Ecto neural progenitor cell (in vitro differentiated cells): ENCODE measurements around the gene SPOP.

Experiments
- DNase-seq: peaks from one replicate; pipeline ENCODE4 v3.0.0-alpha.2; 2018; ENCODE audit warnings: low spot score

The SPOP gene

DNA sequence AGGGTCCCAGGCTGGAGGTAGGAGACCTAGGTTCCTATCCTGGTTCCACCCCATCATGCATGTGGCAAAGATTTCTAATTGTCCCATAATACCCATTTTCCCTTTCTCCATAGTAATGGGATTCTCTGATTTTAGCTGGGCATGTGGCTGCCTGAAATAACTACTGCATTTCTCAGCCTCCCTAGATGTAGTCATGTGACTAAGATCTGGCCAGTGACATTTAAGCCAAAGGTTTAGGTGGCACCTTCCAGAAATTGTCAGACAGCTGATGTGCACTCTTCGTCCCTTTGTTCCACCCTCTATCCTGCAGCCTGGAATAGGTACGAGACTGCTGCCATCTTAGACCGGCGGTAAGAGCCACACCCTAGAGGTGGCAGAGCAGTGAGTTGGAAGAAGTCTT lies 94.0 kb downstream of the SPOP start:
- DNase-seq, result no peak

DNA sequence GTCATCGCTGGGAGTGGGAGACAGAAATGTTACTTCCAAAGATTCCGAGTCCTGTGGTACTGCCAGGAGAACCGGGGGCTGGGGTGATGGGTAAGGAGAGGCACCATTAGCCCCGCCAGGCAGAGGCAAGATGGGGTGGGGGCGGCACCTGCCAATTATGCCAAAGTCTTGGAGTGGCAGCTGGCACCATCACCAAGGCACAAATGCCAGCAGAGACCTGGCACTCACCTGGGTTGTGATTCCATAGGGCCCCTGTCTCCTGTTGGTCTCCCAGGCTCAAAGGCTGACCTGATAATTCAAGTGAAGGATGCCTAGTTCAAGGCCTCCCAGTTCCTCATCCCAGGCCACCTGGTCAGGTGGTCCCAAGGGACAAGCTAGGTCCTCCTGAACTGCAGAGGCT lies 94.7 kb downstream of the SPOP start:
- no peak for DNase-seq

DNA sequence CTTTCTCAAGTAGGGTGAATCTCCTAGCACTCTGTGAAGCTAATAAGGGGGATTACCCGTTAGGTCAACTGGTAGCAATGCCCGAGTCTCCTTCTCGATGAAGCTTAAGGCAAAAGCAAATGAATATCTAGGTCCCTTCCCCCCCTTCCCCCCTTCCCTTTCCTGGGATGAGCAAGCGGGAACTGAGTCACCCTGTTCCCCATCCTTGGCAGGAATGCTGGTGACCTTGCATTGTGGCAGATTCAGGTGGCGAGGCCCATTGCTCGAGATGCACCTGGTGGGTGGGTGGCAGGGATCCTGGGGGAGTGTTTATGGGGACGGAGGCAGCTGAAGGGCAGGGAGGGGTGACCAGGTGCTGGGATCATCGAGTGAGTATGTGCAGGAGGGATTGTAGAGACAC lies 95.1 kb downstream of the SPOP start:
- no peak for DNase-seq

DNA sequence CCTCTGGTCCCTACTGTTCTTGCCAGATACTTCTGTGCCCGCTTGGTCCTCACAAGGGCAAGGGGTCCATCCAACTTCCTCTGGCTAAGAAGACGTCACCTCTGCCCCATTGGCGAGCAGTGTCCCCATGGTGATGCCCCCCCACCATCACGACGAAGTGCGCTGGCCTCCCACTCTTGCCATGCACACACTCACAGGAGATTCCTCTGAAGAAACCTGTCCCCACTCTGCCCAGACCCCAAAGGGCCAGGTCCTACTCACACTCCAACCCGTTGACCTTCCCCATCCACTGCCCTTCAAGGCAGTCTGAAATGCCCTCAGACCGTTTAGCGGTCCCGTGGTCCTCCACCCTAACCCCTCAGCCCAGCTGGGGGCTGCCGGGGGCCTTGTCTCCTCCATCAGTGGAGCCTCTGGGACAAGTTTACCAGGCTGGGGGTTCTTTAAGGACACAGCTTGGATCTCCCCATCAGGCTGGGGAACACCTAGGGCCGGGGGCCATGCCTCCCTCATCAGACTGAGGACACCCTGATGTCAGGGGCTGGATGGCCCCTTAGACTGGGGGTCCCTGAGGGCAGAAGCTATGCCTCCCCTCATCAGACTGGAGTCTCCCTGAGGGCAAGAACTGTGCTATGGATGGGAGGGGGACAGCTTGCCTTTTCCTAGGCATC lies 95.7 kb downstream of the SPOP start:
- DNase-seq, result no peak

DNA sequence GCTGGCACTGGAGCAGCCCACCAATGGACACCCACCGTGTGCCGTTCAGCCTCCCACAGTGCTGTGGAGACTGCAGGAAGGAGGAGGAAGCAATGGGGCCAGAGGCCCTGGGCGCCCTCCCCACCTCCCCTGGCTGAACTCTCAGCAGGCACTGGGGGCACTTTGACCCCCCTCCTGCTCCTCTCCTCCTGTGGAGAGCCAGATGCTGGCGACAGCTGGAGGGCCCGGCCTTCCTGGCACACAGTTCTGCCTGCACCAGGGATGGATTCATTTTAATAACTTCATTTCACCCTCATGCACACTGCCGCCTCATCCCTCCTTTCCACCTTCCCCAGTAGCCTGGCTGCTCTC lies 96.3 kb downstream of the SPOP start:
- no peak for DNase-seq

DNA sequence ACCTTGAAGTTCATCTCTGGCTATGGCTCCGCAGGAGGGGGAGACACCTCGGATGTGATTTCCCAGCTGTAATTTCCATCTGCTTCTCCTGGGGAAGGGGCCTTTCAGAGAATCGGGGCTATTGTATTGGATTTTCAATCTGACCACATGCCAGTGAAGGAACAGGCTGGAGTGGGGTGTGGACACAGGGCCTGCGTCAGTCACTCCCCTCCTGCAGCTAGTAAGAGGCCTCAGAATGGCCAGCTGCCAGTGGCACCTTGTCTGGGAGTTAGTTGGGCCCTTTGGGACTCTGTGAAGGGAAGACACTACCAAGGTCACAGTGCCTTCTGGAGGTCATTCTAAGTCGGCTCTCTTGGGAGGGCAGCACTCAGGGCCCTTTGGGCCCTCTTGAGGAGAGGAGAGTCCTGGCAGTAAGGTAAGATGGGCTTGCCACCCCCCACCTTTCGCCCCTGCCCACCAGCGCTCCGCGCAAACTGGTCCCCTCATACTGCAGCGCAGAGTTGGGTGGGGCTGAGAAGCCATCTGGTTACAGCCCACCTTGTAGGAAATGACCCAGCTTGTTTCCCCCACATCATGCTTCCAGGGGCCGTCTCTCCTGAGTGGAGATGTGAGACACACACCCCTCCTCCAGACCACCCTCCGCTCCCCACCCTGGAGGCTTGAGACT lies 96.8 kb downstream of the SPOP start:
- DNase-seq, result no peak

DNA sequence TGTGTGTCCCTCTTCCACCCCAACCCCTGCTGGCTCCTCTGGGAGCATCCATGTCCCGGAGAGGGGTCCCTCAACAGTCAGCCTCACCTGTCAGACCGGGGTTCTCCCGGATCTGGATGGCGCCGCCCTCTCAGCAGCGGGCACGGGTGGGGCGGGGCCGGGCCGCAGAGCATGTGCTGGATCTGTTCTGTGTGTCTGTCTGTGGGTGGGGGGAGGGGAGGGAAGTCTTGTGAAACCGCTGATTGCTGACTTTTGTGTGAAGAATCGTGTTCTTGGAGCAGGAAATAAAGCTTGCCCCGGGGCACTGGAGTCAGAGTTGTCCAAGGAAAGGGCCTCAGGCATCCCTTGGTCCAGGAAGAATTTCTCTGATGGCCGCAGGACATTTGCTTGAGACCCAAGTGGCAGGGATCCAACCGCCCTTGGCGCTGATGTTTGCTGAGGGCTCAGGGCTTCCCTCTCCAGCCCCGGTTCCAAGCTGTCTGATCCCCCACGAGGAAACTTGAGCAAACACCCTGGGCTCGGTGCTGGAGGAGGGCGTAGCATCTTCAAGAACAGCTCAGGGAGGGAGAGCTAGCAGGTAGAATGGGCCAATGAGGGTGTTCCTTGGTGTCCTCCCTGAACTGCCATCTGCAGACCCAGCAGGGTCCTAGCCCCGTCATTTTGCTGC lies 97.7 kb downstream of the SPOP start:
- no peak for DNase-seq

DNA sequence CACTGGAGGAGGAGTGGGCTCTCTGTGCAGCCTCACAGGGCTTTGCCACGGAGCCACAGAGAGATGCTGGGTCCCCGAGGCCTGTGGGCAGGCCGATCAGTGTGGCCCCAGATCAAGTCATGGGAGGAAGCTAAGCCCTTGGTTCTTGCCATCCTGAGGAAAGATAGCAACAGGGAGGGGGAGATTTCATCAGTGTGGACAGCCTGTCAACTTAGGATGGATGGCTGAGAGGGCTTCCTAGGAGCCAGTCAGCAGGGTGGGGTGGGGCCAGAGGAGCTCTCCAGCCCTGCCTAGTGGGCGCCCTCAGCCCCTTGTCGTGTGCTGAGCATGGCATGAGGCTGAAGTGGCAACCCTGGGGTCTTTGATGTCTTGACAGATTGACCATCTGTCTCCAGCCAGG lies 98.4 kb downstream of the SPOP start:
- no peak for DNase-seq

DNA sequence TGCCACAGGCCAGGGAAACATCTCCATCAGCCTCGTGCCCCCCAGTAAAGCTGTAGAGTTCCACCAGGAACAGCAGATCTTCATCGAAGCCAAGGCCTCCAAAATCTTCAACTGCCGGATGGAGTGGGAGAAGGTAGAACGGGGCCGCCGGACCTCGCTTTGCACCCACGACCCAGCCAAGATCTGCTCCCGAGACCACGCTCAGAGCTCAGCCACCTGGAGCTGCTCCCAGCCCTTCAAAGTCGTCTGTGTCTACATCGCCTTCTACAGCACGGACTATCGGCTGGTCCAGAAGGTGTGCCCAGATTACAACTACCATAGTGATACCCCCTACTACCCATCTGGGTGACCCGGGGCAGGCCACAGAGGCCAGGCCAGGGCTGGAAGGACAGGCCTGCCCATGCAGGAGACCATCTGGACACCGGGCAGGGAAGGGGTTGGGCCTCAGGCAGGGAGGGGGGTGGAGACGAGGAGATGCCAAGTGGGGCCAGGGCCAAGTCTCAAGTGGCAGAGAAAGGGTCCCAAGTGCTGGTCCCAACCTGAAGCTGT lies 98.9 kb downstream of the SPOP start:
- DNase-seq, result no peak

DNA sequence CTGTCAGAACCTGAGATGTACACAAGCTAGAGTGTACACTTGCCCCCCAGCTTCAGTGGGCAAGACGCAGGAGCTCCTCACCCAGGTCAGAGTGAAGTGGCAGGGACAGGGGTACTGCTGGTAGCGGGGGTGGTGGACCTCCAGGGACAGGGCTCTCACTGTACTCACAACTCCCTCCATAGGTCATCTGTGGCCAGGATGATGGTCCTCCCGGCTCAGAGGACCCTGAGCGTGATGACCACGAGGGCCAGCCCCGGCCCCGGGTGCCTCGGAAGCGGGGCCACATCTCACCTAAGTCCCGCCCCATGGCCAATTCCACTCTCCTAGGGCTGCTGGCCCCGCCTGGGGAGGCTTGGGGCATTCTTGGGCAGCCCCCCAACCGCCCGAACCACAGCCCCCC lies 99.5 kb downstream of the SPOP start:
- no peak for DNase-seq

DNA sequence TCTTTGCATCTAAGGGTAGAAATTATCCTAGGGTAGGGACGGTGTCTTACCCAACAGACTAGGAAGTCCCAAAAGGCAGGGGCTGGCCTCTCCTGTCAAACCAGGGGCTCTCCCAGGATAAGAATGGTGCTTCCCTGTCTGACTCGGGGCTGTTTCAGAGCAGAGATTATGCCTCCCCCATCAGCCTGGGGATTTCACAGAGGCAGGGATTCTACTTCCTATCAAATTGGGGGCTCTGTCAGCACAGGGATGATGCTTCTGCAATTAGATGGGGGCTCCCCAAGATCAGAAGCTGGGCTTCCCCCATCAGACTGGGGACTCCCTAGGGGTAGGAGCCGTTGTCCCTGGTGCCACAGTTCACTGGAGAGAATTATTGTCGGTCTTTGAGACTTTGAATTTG lies 99.9 kb downstream of the SPOP start:
- DNase-seq, result no peak

DNA sequence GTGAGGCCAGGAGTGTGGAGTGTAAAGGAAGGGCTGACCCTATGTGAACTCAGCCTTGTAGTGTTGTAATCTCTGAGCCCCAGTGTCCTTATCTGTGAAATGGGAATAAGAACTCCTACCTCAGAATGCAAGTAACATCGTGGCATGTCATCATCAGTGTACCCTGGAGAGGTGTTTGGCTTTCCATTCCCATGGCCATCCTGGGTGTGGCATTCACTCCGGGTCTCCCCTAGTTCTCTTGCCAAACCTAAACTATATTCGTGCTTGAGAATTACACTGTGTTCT lies 100.3 kb downstream of the SPOP start:
- no peak for DNase-seq

DNA sequence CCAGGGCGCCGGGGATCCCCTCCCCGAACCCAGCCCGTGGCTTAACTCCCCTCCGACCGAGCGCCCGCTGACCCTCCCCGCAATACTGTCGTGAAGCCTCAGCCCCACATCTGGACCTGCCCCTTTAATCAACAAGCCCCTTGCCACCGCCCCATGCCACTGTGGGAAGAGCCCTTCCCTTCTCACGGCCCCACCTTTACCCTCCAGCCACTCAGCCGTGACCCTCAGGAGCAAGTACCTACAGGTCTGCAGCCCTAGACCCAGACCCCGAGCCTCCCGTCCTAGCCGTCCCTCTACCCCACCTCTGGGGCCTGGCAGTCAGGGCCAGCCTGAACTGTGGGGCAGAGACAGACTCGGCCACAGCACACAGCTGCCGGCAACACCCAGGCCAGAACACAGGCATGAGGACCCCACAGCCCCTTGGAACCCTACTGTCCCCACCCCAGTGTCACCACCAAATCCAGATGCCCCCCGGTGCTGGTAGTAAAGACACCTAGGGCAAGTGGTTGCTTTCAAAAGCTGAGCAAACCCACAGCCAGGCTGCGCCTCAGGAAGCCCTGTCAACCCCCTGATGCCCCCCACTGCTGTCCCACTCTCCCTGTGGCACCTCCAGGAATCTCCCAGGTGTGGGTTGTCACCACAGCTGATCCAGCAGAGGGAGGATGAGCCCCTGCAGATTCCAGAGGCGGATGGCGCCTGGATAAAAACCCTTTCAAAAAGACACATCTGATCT lies 100.8 kb downstream of the SPOP start:
- DNase-seq, result no peak

DNA sequence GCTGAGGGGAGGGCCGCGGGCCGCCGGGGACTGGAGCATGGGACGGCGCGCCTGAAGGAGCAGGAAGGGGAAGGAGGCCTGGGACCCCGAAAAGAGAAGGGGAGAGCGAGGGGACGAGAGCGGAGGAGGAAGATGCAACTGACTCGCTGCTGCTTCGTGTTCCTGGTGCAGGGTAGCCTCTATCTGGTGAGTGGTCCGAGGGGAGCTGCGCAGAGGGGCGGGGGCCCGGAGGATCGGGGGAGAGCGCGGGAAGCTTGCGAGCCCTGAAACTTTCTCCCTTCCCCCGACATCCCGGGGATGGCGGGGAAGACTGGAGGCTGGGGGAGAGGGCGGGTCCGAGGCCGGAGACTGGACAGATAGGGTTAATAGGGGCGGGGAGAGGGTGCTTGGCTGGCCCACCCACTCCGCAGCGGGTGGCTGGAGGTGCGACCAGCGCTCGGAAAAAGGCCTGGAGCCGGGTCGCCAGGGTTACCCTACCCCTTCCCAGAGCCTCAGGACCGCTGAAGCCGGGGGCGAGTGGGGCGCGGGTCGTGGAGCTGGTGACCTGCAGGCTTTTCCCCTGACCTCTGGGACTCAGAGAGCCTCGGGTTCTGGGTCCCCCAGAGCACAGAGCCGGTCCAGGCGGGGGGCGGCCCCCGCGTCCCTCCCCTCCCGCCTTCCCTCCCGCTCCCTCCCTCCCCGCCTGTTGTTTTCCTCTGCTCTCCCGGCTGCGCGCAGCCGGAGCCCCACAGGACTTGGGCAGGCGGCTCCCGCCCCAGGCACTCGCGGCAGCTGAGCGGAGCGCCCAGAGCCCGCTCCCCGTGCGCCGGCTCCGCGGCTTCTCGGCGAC lies 101.6 kb downstream of the SPOP start:
- peak; percentile 89 for DNase-seq

DNA sequence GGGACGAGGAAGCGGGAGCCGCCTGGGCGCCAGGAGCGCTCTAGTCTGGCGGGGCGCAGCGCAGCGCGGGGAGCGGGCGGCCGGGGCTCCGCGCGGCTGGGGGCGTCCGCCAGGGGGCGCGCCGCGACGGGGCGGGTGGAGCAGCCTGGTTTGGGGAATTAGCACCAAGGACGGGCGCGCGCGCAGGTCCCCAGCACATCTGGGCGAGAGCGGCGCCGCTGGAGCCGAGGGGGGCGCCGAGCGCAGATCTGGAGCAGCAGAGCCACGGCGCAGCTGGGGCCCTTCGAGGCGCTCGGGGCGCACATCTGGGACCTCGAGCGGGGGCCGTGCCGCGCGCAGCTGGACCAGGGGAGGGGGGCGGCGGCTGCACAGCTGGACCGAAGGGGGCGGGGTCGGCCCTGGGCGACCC lies 102.2 kb downstream of the SPOP start, which contains the start of gene NXPH3:
NXPH3 (plus strand) TSS at position 193 of the 409 bp plus-strand sequence. CDS start 349 bp downstream, outside the sequence.
- peak; percentile 95 for DNase-seq

DNA sequence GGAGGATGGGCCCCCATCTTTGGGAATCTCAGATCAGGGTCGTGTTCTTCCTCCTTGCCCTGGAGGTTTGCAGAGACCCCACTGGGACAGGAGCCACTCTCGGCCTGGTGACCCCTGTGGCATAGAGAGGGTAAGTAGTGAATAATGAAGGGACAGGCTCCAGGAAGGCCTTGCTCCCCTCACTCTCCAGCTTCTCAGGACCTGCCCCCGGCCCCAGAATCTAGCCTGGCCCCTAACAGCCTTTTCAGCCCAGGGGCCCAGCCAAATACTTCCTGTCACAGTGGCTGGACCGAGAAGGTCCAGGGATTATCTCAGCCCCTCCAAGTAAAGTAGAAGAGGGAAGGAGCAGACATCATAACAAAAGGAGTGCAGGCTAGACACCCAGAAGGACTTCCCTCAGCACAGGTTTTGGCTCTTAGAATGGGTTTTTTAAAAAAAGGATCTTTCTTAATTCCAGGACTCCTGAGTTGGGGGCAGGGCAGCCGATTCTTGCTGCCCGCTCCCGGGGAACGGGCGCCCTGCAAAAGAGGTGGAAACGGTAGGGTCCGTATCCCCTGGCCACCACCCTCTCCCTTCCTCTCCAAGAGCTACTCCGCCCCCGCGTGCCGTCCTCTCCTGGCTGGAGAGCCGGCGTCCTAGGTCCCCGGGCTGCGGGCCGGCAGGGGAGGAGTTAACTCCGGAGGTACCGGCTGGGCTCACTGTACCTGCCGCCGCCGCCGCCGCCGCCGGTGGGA lies 102.8 kb downstream of the SPOP start:
- DNase-seq, result peak; percentile 54

DNA sequence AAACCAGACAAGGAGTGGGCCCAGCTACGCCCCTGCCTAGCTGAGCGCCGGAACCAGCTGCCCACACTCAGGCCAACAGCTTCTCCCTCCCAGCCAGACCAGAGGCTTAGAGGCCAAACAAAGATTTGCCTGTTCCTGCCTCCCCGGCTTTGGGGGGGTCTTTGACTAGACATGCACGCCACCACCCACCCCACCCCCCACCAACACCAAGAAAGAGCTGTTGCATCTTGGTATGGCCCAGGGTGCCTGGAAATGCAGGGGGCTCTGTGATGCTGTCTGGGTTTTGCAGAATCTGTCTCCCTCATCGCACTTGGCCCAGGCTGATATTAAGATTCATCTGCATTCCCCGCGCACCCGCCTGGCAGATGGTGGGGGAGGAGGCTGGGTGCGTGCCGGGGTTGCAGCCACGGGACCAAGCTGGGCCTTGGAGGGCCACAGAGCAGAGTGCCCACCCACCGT lies 103.5 kb downstream of the SPOP start:
- no peak for DNase-seq

DNA sequence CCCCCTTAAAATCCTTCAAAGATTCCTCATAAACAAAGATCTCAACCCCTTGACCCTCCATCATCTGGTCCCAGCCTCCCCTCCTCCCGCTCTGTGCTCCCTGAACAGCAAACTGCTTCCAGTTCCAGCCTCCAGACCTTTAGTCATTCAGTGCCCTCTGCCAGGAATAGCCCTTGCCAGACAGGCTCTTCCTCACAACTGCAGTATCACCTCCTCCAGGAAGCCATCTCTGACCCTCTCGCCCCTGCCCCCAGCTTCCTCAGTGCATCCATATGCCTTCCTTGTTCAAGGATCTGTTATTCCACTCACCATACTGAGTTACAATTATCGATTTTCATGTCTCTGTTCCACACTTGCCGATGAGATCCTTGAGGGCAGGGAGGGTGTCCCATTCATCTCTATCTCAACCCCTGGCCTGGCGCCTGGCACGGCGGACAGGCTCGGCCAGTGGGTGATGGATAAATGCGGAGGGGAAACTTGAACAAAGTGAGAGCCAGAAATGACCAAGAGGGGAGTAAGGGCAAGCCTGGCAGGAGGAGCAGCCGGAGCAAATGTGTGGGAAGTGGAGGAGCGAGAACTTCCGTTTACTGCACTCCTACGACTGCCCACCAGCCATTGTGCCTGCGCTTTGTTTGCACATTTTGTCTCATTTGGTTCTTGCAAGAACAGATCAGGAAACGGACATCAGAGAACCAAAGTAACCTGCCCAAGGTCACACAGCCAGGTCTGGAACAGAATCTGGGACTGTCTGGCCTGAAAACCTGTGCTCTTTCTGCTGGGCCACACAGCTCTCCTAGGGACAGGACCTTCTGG lies 104.2 kb downstream of the SPOP start:
- peak; percentile 57 for DNase-seq

DNA sequence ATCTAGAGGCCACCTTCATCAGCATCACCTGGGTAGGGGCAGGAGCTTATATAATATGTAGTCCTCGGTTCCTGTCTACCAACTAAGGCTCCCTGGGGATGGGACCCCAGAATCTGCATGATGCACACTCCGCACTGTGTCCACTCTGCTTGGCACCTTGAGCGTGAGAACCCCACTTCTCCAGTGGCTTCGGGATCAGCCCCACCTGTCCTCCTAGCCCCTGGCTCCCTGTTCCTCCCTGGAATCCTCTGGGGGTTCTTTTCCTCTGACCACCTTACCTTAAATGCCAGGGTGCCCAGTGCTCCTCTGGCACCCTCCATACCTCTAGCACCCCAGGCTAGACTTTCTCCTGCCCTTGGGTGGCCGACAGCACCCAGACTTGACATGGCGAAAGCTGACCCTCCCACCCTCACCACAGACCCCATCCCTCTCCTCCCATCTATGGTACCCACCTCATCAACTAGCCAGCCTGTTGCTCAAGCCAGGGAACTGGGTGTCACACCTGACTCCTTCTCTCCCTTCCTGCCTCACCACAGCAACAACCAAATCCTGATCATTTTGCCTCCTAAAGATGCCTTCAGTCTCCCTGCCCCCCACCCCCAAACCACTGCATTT lies 105.0 kb downstream of the SPOP start:
- no peak for DNase-seq

DNA sequence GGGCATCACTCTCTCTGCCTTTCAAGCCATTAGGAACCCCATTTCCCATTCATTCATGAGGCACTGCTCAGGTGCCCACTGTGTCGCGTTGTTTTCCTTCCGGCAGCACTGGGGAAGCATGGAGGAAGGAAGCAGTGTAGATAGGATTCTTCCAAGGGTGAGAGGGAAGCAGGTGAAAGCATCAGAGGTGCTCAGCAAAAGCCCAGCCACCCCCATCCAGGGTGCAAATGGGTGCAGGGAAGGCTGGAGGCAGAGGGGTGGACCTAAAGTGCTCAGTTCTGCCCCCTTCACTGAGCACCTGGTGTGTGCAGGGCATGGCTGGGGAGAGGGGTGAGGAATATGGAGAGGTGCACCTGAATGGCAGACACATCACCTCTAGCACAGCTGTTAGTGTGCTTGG lies 105.7 kb downstream of the SPOP start:
- DNase-seq, result peak; percentile 48
